HL-60 (cell line): ENCODE results near the gene MIDN.

Experiments
- DNase-seq, 2 experiments: peaks; one replicate each; pipeline ENCODE4 v3.0.0-alpha.2; 2010 to 2020; ENCODE audit warnings: low read depth in 1 of 2, low spot score in 1 of 2
- H3K27ac ChIP-seq: fragments of 250-450 bp; sonication (Bioruptor Pico); replicated peaks from 2 replicates; pipeline ENCODE4 v1.5.1; 2020; ENCODE audit warnings: mild to moderate bottlenecking, moderate library complexity
- H3K27me3 ChIP-seq: fragments of 250-450 bp; sonication (Bioruptor Pico); 2 replicates; pipeline ENCODE4 v1.5.1; 2021; ENCODE audit warnings: mild to moderate bottlenecking, moderate library complexity; ENCODE audit not compliant: insufficient read depth, poor library complexity, severe bottlenecking
- H3K4me3 ChIP-seq: replicated peaks from 2 replicates; pipeline ENCODE4 v1.5.1; 2011; ENCODE audit warnings: mild to moderate bottlenecking, control low read depth, low read length; ENCODE audit not compliant: insufficient read depth
- GABPA ChIP-seq: IDR thresholded peaks from 2 replicates; pipeline ENCODE4 v1.6.1; 2012; ENCODE audit warnings: low read depth
- POLR2AphosphoS5 ChIP-seq: IDR thresholded peaks from 2 replicates; pipeline ENCODE4 v1.6.1; 2012; ENCODE audit warnings: low read depth
- SPI1 ChIP-seq: IDR thresholded peaks from 2 replicates; pipeline ENCODE4 v1.6.1; 2012; ENCODE audit warnings: low read depth, mild to moderate bottlenecking, borderline replicate concordance
- TF ChIP-seq, protein P1 (sequence below): IDR thresholded peaks from 2 replicates; pipeline ENCODE4 v1.6.1; 2012; ENCODE audit warnings: low read depth; ENCODE audit not compliant: insufficient replicate concordance
- TF ChIP-seq, protein P2 (sequence below): IDR thresholded peaks from one replicate; pipeline ENCODE4 v1.5.1; 2011; ENCODE audit warnings: low read length, control low read depth, inconsistent platforms; ENCODE audit not compliant: insufficient read depth

MIDN gene

DNA sequence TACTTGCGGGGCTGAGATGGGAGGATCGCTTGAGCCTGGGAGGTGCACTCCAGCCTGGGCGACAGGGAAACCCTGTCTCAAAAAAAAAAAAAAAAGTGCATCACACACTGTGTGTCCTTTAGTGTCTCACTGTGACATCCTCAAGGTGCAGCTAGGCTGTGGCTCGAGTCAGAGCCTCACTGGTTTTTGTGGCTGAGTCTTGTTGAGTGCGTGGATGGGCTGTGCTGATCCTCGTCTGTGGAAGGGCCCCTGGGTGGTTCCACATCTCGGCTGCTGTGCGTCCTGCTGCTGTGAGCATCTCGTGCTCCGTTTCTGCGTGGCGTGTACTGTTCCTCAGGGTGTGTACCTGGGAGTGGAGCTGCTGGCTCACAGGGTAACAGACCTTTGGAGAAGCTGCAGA is 31.6 kb upstream of the MIDN start:
- Histone ChIP-seq H3K27me3 (no peaks in the 10 kb centered on the region), H3K4me3 (no peak overlapping the region), H3K27ac (no peak overlapping the region)
- TF ChIP-seq GABPA (no peak), SPI1 (no peak), POLR2AphosphoS5 (no peak)
- TF ChIP-seq, protein P1, sequence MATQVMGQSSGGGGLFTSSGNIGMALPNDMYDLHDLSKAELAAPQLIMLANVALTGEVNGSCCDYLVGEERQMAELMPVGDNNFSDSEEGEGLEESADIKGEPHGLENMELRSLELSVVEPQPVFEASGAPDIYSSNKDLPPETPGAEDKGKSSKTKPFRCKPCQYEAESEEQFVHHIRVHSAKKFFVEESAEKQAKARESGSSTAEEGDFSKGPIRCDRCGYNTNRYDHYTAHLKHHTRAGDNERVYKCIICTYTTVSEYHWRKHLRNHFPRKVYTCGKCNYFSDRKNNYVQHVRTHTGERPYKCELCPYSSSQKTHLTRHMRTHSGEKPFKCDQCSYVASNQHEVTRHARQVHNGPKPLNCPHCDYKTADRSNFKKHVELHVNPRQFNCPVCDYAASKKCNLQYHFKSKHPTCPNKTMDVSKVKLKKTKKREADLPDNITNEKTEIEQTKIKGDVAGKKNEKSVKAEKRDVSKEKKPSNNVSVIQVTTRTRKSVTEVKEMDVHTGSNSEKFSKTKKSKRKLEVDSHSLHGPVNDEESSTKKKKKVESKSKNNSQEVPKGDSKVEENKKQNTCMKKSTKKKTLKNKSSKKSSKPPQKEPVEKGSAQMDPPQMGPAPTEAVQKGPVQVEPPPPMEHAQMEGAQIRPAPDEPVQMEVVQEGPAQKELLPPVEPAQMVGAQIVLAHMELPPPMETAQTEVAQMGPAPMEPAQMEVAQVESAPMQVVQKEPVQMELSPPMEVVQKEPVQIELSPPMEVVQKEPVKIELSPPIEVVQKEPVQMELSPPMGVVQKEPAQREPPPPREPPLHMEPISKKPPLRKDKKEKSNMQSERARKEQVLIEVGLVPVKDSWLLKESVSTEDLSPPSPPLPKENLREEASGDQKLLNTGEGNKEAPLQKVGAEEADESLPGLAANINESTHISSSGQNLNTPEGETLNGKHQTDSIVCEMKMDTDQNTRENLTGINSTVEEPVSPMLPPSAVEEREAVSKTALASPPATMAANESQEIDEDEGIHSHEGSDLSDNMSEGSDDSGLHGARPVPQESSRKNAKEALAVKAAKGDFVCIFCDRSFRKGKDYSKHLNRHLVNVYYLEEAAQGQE, result no peak
- TF ChIP-seq, protein P2, sequence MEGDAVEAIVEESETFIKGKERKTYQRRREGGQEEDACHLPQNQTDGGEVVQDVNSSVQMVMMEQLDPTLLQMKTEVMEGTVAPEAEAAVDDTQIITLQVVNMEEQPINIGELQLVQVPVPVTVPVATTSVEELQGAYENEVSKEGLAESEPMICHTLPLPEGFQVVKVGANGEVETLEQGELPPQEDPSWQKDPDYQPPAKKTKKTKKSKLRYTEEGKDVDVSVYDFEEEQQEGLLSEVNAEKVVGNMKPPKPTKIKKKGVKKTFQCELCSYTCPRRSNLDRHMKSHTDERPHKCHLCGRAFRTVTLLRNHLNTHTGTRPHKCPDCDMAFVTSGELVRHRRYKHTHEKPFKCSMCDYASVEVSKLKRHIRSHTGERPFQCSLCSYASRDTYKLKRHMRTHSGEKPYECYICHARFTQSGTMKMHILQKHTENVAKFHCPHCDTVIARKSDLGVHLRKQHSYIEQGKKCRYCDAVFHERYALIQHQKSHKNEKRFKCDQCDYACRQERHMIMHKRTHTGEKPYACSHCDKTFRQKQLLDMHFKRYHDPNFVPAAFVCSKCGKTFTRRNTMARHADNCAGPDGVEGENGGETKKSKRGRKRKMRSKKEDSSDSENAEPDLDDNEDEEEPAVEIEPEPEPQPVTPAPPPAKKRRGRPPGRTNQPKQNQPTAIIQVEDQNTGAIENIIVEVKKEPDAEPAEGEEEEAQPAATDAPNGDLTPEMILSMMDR, result no peak
- DNase-seq, result no peak

DNA sequence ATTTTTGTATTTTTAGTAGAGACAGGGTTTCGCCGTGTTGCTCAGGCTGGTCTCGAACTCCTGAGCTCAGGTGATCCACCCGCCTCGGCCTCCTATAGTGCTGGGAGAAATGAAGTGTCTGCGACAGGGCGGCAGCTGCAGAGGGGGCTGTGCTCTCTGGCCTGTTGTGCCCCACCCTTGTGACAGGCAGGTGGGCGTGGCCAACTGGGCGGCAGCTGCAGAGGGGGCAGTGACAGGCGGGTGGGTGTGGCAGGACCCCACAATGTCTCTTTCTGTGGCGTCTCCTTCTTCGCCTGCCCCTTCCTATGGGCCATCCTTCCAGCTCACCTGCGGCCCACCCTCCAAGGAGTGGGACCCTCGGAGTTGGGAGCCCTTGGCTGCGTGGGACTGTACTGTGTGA is 31.0 kb upstream of the MIDN start:
- no peak for DNase-seq
- no peak overlapping the region for H3K27ac ChIP-seq
- TF ChIP-seq, protein P2, result no peak
- TF ChIP-seq POLR2AphosphoS5 (no peak), GABPA (no peak), SPI1 (no peak)
- TF ChIP-seq, protein P1, result no peak
- no peaks in the 10 kb centered on the region for H3K27me3 ChIP-seq
- no peak overlapping the region for H3K4me3 ChIP-seq

DNA sequence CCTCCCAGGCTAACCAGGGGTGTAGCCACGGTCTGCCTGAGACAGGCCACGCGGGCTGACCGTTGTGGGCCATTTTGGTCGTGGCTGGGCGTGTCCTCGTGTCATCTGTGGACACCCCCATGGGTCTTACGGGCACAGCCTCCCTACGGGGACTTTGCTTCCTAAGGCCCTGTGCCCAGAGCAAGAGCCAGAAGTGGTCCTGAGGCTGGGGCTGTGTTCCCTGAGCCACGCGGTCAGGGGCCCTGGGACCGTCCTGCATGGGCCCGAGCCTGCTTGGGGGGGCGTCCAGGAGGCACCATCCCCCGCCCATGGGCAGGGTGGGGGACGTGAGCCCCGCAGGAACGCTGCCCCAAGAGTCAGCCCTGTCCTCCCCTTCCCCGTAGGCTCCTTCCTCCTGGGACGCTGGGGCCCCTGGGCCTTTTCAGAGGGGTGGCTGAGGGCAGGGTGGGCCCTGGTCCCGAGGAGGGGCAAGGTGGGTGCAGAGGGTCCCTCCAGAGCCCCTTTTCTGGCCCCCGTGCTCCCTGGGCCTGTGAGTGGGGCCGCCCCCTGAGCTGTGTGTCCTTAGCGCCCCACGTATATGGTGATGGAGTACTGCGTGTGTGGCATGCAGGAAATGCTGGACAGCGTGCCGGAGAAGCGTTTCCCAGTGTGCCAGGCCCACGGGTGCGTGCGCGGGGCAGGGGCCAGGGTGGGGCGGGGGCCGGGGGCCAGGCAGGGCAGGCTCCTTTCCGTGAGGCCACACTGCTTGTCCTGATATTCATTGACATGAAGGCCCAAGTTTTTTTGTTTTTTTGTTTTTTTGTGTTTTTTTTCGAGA is 29.4 kb upstream of the MIDN start:
- Histone ChIP-seq H3K27ac (no peak overlapping the region), H3K4me3 (no peak overlapping the region), H3K27me3 (no peaks in the 10 kb centered on the region)
- DNase-seq, result no peak
- TF ChIP-seq, protein P1, result no peak
- TF ChIP-seq SPI1 (no peak), GABPA (no peak), POLR2AphosphoS5 (no peak)
- TF ChIP-seq, protein P2, result no peak
